HG03432 (cell line): ENCODE results near the gene MCOLN3.

ENCODE experiments used
- ATAC-seq: cut with Tn5 transposase; IDR thresholded peaks from one replicate; pipeline ENCODE4 v1.9.1; 2021; ENCODE audit warnings: mild to moderate bottlenecking, moderate library complexity; ENCODE audit not compliant: unreplicated experiment

Gene MCOLN3, protein sequence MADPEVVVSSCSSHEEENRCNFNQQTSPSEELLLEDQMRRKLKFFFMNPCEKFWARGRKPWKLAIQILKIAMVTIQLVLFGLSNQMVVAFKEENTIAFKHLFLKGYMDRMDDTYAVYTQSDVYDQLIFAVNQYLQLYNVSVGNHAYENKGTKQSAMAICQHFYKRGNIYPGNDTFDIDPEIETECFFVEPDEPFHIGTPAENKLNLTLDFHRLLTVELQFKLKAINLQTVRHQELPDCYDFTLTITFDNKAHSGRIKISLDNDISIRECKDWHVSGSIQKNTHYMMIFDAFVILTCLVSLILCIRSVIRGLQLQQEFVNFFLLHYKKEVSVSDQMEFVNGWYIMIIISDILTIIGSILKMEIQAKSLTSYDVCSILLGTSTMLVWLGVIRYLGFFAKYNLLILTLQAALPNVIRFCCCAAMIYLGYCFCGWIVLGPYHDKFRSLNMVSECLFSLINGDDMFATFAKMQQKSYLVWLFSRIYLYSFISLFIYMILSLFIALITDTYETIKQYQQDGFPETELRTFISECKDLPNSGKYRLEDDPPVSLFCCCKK

DNA sequence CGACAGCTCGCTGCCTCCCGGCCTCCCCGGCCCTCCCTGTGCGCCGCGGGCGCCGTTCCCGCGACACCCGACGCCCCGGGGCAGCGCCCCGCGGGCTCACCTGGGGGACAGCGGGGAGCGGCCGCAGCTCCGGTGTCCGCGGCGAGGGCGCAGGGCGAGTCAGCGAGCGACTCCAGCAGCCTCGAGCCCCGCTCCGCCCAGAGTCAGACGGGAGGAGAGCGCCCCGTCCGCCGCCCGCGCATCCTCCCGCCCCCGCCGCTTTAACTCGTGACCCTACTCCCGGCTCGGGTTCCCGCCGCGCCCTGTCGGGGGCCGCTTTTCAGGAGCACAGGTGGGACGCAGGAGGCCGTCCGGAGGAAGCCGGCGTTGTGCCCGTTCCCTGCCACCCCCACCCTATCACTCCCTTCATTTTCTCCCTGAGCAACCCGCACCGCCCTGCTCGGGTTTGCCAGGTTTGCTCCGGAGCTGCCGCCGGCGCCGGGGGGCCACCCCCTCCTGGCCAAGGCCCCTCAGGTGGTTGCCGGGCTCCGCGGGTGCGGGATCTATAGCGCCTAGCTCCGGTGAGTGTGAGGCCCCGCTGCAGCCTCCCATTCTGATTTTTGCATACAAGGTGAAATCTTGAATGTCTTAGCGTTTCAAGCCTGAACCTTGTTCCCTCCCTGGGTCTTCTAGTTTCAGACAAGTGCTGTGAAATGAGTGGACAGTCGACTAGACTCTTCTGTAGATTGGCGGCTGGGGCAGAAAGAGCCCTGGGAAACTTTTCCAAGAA lies at the start of gene MCOLN3:
TSS of gene MCOLN3 (minus strand) at position 205 of the 769 bp plus-strand sequence. CDS start 3,140 bp downstream, outside the sequence.
- ATAC-seq, result peak; percentile 77

GRCh38 chr1:85093644-85094043 lies 45.3 kb upstream of the MCOLN3 start:
- ATAC-seq, result no peak

- peak; percentile 53 for ATAC-seq
Observed at GRCh38 chr1:85091671-85092280, 43.5 kb upstream of the MCOLN3 start.

DNA sequence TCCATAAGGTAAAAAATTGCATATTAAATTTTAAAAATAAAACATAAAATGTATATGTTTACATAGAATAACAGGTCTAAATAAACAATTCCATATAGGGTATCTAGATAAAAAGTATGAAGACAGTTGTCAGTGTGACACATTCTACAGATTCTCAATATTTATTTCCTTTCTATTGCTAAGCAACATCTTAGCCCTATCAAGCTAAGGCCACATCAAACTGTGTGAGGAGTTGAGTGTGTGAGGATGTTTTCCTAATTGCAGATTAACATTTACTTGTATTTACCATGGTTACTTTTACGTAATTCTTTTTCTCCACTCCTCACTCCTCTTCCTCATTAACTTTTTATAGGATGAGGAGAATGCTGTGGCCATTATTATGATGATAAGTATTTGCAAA lies 41.9 kb upstream of the MCOLN3 start:
- no peak for ATAC-seq

GRCh38 chr1:85089203-85089602 lies 40.9 kb upstream of the MCOLN3 start:
- no peak for ATAC-seq

GRCh38 chr1:85088408-85088784 lies 40.1 kb upstream of the MCOLN3 start:
- no peak for ATAC-seq

- no peak for ATAC-seq
Observed at GRCh38 chr1:85087659-85088407, 39.5 kb upstream of the MCOLN3 start.

DNA sequence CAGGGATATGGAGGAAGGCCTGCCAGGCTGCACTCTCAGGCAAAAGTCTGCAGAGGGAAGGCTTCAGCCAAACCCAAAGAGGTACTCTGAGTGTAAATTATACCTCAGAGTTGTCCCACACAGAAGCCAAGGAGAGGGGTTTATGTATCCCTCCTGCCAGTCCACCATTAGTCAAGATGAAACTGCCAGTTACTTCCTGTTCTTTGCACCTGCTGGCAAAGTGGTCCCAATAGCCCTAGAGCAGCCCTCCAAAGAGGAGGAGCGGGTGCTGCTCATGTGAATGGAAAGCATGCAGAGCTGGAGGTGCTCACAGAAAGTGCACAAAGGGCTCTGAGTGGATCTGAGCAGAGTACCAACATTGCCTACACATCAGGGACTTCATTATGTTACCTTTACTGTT lies 37.1 kb upstream of the MCOLN3 start:
- ATAC-seq, result peak; percentile 51

GRCh38 chr1:85078903-85079302 lies 30.6 kb upstream of the MCOLN3 start:
- ATAC-seq, result no peak

DNA sequence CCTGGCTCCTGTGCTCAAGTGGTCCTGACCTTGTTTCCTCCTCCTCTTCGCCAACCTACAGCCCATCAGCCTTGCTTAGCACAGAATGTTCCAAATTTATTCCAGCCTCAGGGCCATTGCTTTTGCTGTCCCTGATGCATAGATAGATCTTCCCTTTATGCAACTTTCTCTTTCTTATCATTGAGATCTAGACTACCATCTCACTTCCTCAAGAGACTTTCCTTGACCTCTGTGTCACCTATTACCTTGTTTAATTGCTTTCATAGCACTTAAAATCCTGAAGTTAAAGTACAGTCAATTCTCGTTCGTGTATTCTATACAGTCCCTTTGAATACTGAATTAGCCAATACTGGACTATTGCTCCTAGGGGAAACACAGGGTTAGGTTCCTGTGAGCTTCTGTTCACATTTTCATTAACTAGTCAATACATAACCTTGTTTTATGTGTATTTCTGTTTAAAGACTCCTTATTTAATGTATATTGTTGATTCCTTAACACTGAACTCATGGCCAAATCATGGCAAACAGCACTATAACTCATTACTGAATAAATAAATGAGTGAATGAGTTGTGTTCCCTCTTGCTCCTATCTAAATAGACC lies 26.2 kb upstream of the MCOLN3 start:
- no peak for ATAC-seq

- no peak for ATAC-seq
Observed at GRCh38 chr1:85070972-85071492, 22.7 kb upstream of the MCOLN3 start.

GRCh38 chr1:85068846-85069245 lies 20.5 kb upstream of the MCOLN3 start:
- no peak for ATAC-seq

- ATAC-seq, result no peak
Observed at GRCh38 chr1:85065550-85065949, 17.2 kb upstream of the MCOLN3 start.

GRCh38 chr1:85062425-85063026 lies 14.2 kb upstream of the MCOLN3 start:
- ATAC-seq, result peak; percentile 7

DNA sequence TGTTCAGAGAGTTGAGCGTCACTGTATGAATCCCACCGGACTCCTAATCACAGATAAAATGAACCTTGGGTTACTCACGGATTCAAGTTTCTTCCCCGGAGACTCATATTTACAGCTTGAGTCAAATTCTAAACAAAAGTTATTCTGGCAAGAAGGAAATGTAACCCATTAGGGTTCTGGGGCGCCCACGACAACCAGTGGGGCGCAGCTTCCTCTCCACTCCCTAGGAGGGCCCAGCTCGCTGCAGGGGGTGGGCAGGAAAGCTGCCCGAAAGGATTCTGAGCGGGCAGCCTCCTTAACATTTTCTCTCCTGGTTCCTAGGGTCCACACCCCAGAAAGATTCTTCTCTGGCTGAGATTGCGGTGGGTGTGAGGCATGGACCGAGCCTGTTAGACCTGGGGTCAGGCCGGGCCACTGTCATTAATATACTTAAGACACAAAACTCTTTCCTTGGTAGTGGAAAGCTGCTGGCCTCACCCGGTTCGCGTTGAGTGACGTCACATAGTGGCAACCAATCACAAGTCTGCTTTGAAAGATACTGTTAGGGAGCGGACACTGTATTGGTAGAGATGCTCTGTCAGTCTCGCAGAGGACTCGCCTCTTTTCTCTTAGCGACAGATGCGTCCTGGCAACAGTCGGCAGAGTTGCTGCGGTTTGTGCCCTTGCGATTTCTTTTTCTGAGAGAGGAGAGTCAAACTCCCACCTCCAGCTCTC lies 13.6 kb upstream of the MCOLN3 start:
- peak; percentile 100 for ATAC-seq

- ATAC-seq, result no peak
Observed at GRCh38 chr1:85060038-85060437, 11.7 kb upstream of the MCOLN3 start.

GRCh38 chr1:85059563-85059962 lies 11.3 kb upstream of the MCOLN3 start:
- ATAC-seq, result no peak

- no peak for ATAC-seq
Observed at GRCh38 chr1:85058786-85059185, 10.5 kb upstream of the MCOLN3 start.

GRCh38 chr1:85058311-85058710 lies 10.0 kb upstream of the MCOLN3 start:
- no peak for ATAC-seq
